Pancreas (tissue), 10 donors: ENCODE measurements around the gene TNFRSF14. TPM values are rescaled to one million over a fixed set of nuclear protein-coding genes. Genes with fewer than 3 reads are reported as not detected.

Experiments used
- ATAC-seq, 4 donors: fragments of 200-7000 bp; cut with Tn5 transposase; one replicate each; pipeline versions ENCODE4 v1.8.0 to v1.9.1; 2020; ENCODE audit warnings: mild to moderate bottlenecking in 4 of 4, moderate library complexity in 4 of 4
- DNase-seq, 6 donors: peaks; one replicate each; pipeline ENCODE4 v3.0.0-alpha.2; 2020
- FAIRE-seq: peaks from 2 replicates; lab custom pipeline; 2012; peaks lifted over from hg19 to GRCh38; lab: Jason Lieb, UNC
- H3K27ac ChIP-seq, 4 donors: fragments of 200-600 bp; sonication (generic); 1 replicate in 3 of 4; 2 replicates in 1 of 4; pipeline versions ENCODE4 v1.5.0 to v1.8.0; 2020
- H3K27me3 ChIP-seq, 4 donors: fragments of 200-600 bp; one replicate each; pipeline ENCODE4 v1.8.0; 2021
- H3K36me3 ChIP-seq, 3 donors: fragments of 200-600 bp; sonication (generic) in 1 of 3; one replicate each; pipeline versions ENCODE4 v1.5.0 to v1.8.0; 2020 to 2021
- H3K4me1 ChIP-seq, 3 donors: fragments of 200-600 bp; one replicate each; pipeline ENCODE4 v1.8.0; 2021
- H3K4me3 ChIP-seq, 4 donors: fragments of 200-600 bp; sonication (generic) in 2 of 4; one replicate each; pipeline versions ENCODE4 v1.5.0 to v1.8.0; 2020 to 2021
- H3K9me3 ChIP-seq, 4 donors: fragments of 200-600 bp; one replicate each; pipeline ENCODE4 v1.8.0; 2021
- CTCF ChIP-seq, 4 donors: fragments of 200-600 bp; sonication (generic) in 3 of 4; IDR thresholded peaks; one replicate each; pipeline versions ENCODE4 v1.5.0 to v1.8.0; 2021; ENCODE audit warnings: antibody characterized with exemption in 4 of 4
- whole genome bisulfite sequencing, 2 donors: extraction: QIAGEN DNeasy Blood & Tissue Kit; methylation state at CpG; one replicate each; pipeline ENCODE4 v1.1.7; 2013; 5-methylcytosine and 5-hydroxymethylcytosine counted together
- intact Hi-C, 3 donors: fragments of 100-400 bp; cut with DNase I; formaldehyde crosslinking; loops; one replicate each; pipeline versions ENCODE4 v1.11.1 to v1.14.2; 2022
- polyA plus RNA-seq, 2 donors: library from polyadenylated mRNA; stranded (reverse); fragments of 200-250 nt; gene quantifications; one replicate each; pipeline ENCODE4 v1.2.3, GENCODE V29; 2013
- total RNA-seq, 6 donors: library from RNA; stranded (reverse); fragmentation: NEBNext Ultra II Directional in 4 of 6; extraction: Animal tissue kit (Norgen Biotek cat#: 25700) in 4 of 6; gene quantifications; one replicate each; pipeline versions ENCODE4 v1.2.1 to v1.2.4, GENCODE V29; 2021 to 2023
- donor health status: healthy with polysubstance abuse.
- donor health status: DM: no; HTN: no; CAD: no; lungs with moderate emphysema.
- donor health status: DM: no; HTN: no; CAD: no.
- donor health status: control.
- donor health status: control.
- donor health status: Bipolar disorder and iron deficiency.
- donor health status: DM: yes; HTN: yes; CAD: no.
- donor health status: DM: no; HTN: no; CAD: no.
- donor health status: DM: no; HTN: no; CAD: no.
- donor health status: DM: yes; HTN: yes; CAD: no.

Gene TNFRSF14
- total and polyA plus RNA-seq, 8 donors: 10.3 to 124 (median 24.9) TPM

GRCh38 chr1:2585318-2586092 is 29.3 kb downstream of the TNFRSF14 start:
- ATAC-seq (peak; percentile 11 to 39 (median 29)), DNase-seq (peak in 5 of 6 donors; percentile 55 to 80 (median 63)), FAIRE-seq (no peak)
- peaks cover 0 to 17% (median 13%) of the 10 kb centered on the region in 3 donors for H3K4me1 ChIP-seq
- peak overlapping the region; percentile 56 to 93 (median 78) for H3K4me3 ChIP-seq
- no peak for TF ChIP-seq CTCF (IDR thresholded peaks at IDR 0.05)
- intact Hi-C loops: no loop called here
- no peaks in the 10 kb centered on the region for H3K9me3 ChIP-seq
- H3K27ac ChIP-seq: peak overlapping the region; percentile 81 to 98 (median 92)
- H3K36me3 ChIP-seq: no peaks in the 10 kb centered on the region
- 5% methylated on average over 28 of the region's 28 CpGs for WGBS, 2 donors
- H3K27me3 ChIP-seq: no peaks in the 10 kb centered on the region

- no peaks in the 10 kb centered on the region for H3K36me3 ChIP-seq
- DNase-seq (peak; percentile 99 to 100 (median 99)), FAIRE-seq (no peak), ATAC-seq (peak; percentile 89 to 94 (median 90))
- peaks cover 0 to 17% (median 13%) of the 10 kb centered on the region in 3 donors for H3K4me1 ChIP-seq
- H3K27me3 ChIP-seq: no peaks in the 10 kb centered on the region
- H3K9me3 ChIP-seq: no peaks in the 10 kb centered on the region
- H3K4me3 ChIP-seq: peak within 1 kb of the TSS; percentile 59 to 93 (median 78)
- H3K27ac ChIP-seq: peak within 1 kb of the TSS; percentile 81 to 98 (median 92)
- no peak for TF ChIP-seq CTCF (IDR thresholded peaks at IDR 0.05)
- intact Hi-C loops: no loop called here
- 1% methylated on average over 76 to 107 of the region's 107 CpGs for WGBS, 2 donors
Observed at GRCh38 chr1:2586154-2587070, 30.2 kb downstream of the TNFRSF14 start, which contains the start of gene PRXL2B. TSS of gene PRXL2B (plus strand) at chr1:2586777. CDS start at chr1:2586886, 109 bp downstream.

DNA sequence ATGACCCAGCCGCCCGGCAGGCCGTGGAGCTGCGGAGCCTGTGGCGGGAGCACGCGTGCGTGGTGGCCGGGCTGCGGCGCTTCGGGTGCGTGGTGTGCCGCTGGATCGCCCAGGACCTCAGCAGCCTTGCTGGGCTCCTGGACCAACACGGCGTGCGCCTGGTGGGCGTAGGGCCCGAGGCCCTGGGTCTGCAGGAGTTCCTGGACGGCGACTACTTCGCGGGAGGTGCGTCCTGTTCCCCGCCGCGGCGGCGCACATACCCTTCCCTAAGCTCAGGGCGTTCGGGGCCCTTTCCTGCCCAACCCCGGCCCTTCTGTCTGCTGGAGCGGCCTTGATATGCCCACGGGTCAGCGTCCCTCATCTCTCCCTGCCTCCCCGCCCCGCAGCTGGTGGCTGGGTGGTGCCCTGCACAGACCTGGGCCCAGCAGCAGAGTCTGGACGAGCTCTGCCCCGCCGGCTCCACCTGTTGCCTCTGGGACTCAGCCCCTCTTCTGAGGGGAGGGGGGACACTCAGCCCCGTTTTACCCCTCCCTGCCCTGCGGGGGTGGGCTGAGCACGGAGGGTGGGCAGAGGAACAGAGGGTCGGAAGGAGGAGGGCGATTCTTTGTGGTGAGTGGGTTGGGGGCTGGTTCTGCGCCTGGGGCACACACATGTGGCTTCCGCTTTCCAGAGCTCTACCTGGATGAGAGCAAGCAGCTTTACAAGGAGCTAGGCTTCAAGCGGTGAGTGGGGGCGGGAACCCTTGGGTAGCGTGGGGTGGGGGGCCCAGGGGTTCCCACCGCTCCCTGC is 31.1 kb downstream of the TNFRSF14 start:
- peaks cover 0 to 17% (median 13%) of the 10 kb centered on the region in 3 donors for H3K4me1 ChIP-seq
- no peaks in the 10 kb centered on the region for H3K27me3 ChIP-seq
- peak overlapping the region in 3 of 4 donors; percentile 41 to 95 (median 46) for H3K27ac ChIP-seq
- TF ChIP-seq CTCF (IDR thresholded peaks at IDR 0.05): no peak
- H3K9me3 ChIP-seq: no peaks in the 10 kb centered on the region
- peak in 3 of 6 donors; percentile 61 to 89 (median 75) for DNase-seq
- H3K4me3 ChIP-seq: peak overlapping the region; percentile 59 to 80 (median 69)
- H3K36me3 ChIP-seq: no peaks in the 10 kb centered on the region
- no peak for FAIRE-seq
- intact Hi-C loops: no loop called here
- ATAC-seq: peak in 1 of 4 donors; percentile 7
- WGBS, 2 donors: 13 to 21% methylated on average over 34 to 52 of the region's 52 CpGs

- Histone ChIP-seq H3K27ac (no peak overlapping the region), H3K4me1 (peaks cover 0 to 17% (median 13%) of the 10 kb centered on the region in 3 donors), H3K9me3 (no peaks in the 10 kb centered on the region), H3K4me3 (peak overlapping the region in 2 of 4 donors; percentile 76 to 80), H3K27me3 (no peaks in the 10 kb centered on the region), H3K36me3 (no peaks in the 10 kb centered on the region)
- ATAC-seq (no peak), DNase-seq (peak in 2 of 6 donors; percentile 50 to 80), FAIRE-seq (no peak)
- intact Hi-C loops: no loop called here
- no peak for TF ChIP-seq CTCF (IDR thresholded peaks at IDR 0.05)
- 86 to 87% methylated on average over 19 of the region's 19 CpGs for WGBS, 2 donors
Observed at GRCh38 chr1:2587860-2588571, 31.8 kb downstream of the TNFRSF14 start.
